SKM-1 (cell line): ENCODE measurements around the gene SDK1.

Experiments used
- DNase-seq: peaks from one replicate; lab custom pipeline; 2025; ENCODE audit not compliant: unreplicated experiment; lab: John Stamatoyannopoulos, UW

Gene SDK1

GRCh38 chr7:4057289-4057616, 756.2 kb downstream of the SDK1 start:
- no peak for DNase-seq

- no peak for DNase-seq
These were observed 757.1 kb downstream of the SDK1 start for GRCh38 chr7:4058158-4058557.

- peak; percentile 18 for DNase-seq
These were observed 764.1 kb downstream of the SDK1 start for GRCh38 chr7:4065190-4065589.

GRCh38 chr7:4066206-4066605, 765.2 kb downstream of the SDK1 start:
- no peak for DNase-seq

GRCh38 chr7:4066626-4067475, 765.8 kb downstream of the SDK1 start:
- DNase-seq = no peak

GRCh38 chr7:4067476-4067760, 766.4 kb downstream of the SDK1 start:
- DNase-seq = no peak

GRCh38 chr7:4067874-4068273, 766.8 kb downstream of the SDK1 start:
- DNase-seq = no peak

- DNase-seq = no peak
These were observed 767.2 kb downstream of the SDK1 start for GRCh38 chr7:4068286-4068685.

- no peak for DNase-seq
These were observed 768.4 kb downstream of the SDK1 start for GRCh38 chr7:4069268-4070095.

GRCh38 chr7:4070214-4070613, 769.2 kb downstream of the SDK1 start:
- no peak for DNase-seq

GRCh38 chr7:4071370-4072058, 770.5 kb downstream of the SDK1 start:
- DNase-seq = no peak

- DNase-seq = no peak
These were observed 771.3 kb downstream of the SDK1 start for GRCh38 chr7:4072161-4072925.

- no peak for DNase-seq
These were observed 772.0 kb downstream of the SDK1 start for GRCh38 chr7:4073052-4073451.

- no peak for DNase-seq
These were observed 772.7 kb downstream of the SDK1 start for GRCh38 chr7:4073750-4074149.

- no peak for DNase-seq
These were observed 773.4 kb downstream of the SDK1 start for GRCh38 chr7:4074407-4074806.

- DNase-seq = no peak
These were observed 773.9 kb downstream of the SDK1 start for GRCh38 chr7:4074994-4075393.

GRCh38 chr7:4076701-4077294, 775.7 kb downstream of the SDK1 start:
- DNase-seq = no peak

- no peak for DNase-seq
These were observed 776.9 kb downstream of the SDK1 start for GRCh38 chr7:4077980-4078379.

GRCh38 chr7:4078580-4078979, 777.5 kb downstream of the SDK1 start:
- no peak for DNase-seq

GRCh38 chr7:4079366-4079765, 778.3 kb downstream of the SDK1 start:
- no peak for DNase-seq

- DNase-seq = no peak
These were observed 778.9 kb downstream of the SDK1 start for GRCh38 chr7:4079956-4080355.
